HepG2 (cell line): ENCODE data around the gene ITGAE.

Experiments used
- CBX2 ChIP-seq, 2 experiments: fragments of 200-600 bp in 1 of 2; sonication (generic); formaldehyde crosslinking in 1 of 2; IDR thresholded peaks; 2 replicates each; pipeline versions ENCODE4 v1.7.0 to v1.8.1; 2018 to 2022; ENCODE audit warnings: low read depth in 2 of 2, low read length in 1 of 2, mild to moderate bottlenecking in 1 of 2, missing genetic modification reagents in 1 of 2
- CSRNP2 ChIP-seq: sonication (generic); formaldehyde crosslinking; conservative IDR thresholded peaks from 2 replicates; pipeline ENCODE4 v1.8.0; 2022; ENCODE audit warnings: low read depth, missing genetic modification reagents
- CTCF ChIP-seq: sonication (generic); formaldehyde crosslinking; IDR thresholded peaks from 2 replicates; pipeline ENCODE4 v1.5.0; 2020; ENCODE audit warnings: mild to moderate bottlenecking, missing genetic modification reagents, moderate library complexity
- ESRRA ChIP-seq: sonication (generic); formaldehyde crosslinking; IDR thresholded peaks from 2 replicates; pipeline ENCODE4 v1.5.1; 2020; ENCODE audit warnings: mild to moderate bottlenecking, low read depth, missing genetic modification reagents
- GATAD2A ChIP-seq: IDR thresholded peaks from 2 replicates; pipeline ENCODE4 v1.6.1; 2016
- JUN ChIP-seq: sonication (generic); formaldehyde crosslinking; IDR thresholded peaks from 2 replicates; pipeline ENCODE4 v1.4.0; 2020; ENCODE audit warnings: mild to moderate bottlenecking, missing genetic modification reagents
- NAIF1 ChIP-seq: sonication (generic); formaldehyde crosslinking; IDR thresholded peaks from 2 replicates; pipeline ENCODE4 v1.5.0; 2020; ENCODE audit warnings: mild to moderate bottlenecking, missing genetic modification reagents, borderline replicate concordance
- PRDM4 ChIP-seq: sonication (generic); formaldehyde crosslinking; IDR thresholded peaks from 2 replicates; pipeline ENCODE4 v1.9.0; 2021; ENCODE audit warnings: missing genetic modification reagents, borderline replicate concordance
- SNRNP70 ChIP-seq: fragments of 200-400 bp; formaldehyde crosslinking; IDR thresholded peaks from 2 replicates; pipeline ENCODE4 v1.6.1; 2017; ENCODE audit warnings: mild to moderate bottlenecking, low read depth, low read length, moderate library complexity
- YEATS2 ChIP-seq: sonication (generic); formaldehyde crosslinking; IDR thresholded peaks from 2 replicates; pipeline ENCODE4 v1.4.0; 2020; ENCODE audit warnings: missing genetic modification reagents, borderline replicate concordance
- ZBTB33 ChIP-seq: sonication (generic); formaldehyde crosslinking; IDR thresholded peaks from 2 replicates; pipeline ENCODE4 v1.4.0; 2020; ENCODE audit warnings: missing genetic modification reagents
- ZFY ChIP-seq: sonication (generic); formaldehyde crosslinking; IDR thresholded peaks from 2 replicates; pipeline ENCODE4 v1.4.0; 2020; ENCODE audit warnings: missing genetic modification reagents
- ZNF430 ChIP-seq: sonication (generic); formaldehyde crosslinking; IDR thresholded peaks from 2 replicates; pipeline ENCODE4 v1.9.0; 2021; ENCODE audit warnings: mild to moderate bottlenecking, missing genetic modification reagents

- TF ChIP-seq ESRRA (CRISPR knock-in tag): no peak
- TF ChIP-seq CTCF: no peak
- no peak for TF ChIP-seq PRDM4 (CRISPR knock-in tag)
- TF ChIP-seq CSRNP2 (CRISPR knock-in tag): no peak
- no peak for TF ChIP-seq JUN (CRISPR knock-in tag)
- TF ChIP-seq ZNF430 (CRISPR knock-in tag): no peak
- no peak for TF ChIP-seq ZBTB33 (CRISPR knock-in tag)
- no peak for TF ChIP-seq ZFY
- no peak for TF ChIP-seq CBX2 (IDR thresholded peaks at IDR 0.05; ENCODE audit: low read depth, low read length)
- no peak for TF ChIP-seq CBX2 (CRISPR knock-in tag; IDR thresholded peaks at IDR 0.05; ENCODE audit: low read depth)
- TF ChIP-seq YEATS2 (CRISPR knock-in tag): no peak
- no peak for TF ChIP-seq SNRNP70
- no peak for TF ChIP-seq NAIF1 (CRISPR knock-in tag)
- TF ChIP-seq GATAD2A: no peak
Observed at GRCh38 chr17:3755335-3756030, 45.5 kb downstream of the ITGAE start.
